ENCODE data around the gene ZPLD1.

GRCh38 chr3:102451543-102451942, 16.7 kb downstream of the ZPLD1 start:
- TF ChIP-seq CTCF (conservative IDR thresholded peaks at IDR 0.05) (no peak), EZH2 (IDR thresholded peaks at IDR 0.05; ENCODE audit: low read depth) (no peak)
